LHCN-M2 (cell line): Measurements from ENCODE around the gene ITPKC. TPM values are rescaled to one million over a fixed set of nuclear protein-coding genes. Genes with fewer than 3 reads are reported as not detected.

Experiments
- DNase-seq: peaks from one replicate; pipeline ENCODE4 v3.0.0-alpha.2; 2012; ENCODE audit warnings: low read depth
- total RNA-seq: library from RNA; depleted of rRNA; stranded (reverse); fragments of >200 nt; gene quantifications from 2 replicates; pipeline ENCODE4 v1.2.3, GENCODE V29; 2014

Gene ITPKC
- total RNA-seq, 1 experiment from 2014 or later = 11.1 TPM

DNA sequence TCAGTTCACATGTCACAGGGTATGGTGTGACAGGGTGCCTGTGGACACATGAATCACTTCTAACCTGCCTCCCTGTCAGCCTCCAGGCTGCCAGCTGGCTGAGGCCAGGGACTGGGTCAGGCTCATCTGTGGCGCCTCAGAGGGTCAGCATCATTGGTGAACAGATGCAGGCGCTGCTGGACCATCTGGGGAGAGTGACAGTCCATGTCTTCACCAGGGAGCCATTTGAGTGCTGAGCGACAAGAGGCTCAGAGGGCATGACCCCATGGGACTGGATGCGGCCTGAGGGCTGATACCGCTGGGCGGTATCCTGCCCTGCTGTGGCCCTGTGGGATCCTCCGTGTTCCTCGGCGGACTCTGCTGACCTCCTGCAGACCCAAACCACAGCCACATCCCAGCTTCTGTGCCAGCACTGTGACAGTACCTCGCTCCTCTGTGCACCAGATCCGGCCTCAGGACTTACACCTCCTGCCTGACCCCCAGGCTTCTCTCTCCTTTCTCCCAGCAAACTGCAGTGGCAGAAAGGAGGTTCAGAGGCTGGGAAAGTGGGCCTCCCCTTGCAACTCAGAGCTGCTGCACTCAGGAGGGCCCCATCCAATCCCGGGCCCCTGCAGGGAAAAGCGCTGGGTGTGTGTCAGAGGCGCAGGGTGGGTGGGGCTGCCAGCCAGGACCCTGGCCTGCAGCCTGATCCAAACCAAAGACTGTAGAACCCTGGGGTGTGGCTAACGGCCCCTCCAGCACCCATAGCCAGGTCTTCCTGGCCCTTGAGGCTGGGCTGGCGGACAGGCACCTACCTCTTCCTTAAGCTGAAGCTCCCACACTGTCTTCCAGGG lies 23.2 kb downstream of the ITPKC start:
- no peak for DNase-seq

DNA sequence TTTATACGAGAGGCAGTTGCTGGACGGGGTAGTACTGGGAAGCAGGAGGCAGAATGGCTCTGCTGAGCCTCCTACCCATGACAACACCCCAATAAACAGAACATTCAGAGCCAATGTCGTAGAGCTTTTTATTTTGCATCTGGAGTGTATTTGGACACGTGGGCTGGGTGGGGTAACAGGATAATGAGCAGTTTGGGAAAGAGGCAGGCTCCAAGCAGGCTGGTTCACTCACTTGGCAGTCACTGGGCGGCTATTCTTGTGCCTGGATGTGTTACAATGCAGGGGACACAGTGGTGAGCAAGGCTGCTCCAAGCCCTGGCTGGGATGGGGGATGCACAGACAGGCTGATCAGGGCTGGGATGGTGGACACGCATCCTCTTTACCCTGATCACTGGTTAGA lies 23.8 kb downstream of the ITPKC start:
- no peak for DNase-seq

DNA sequence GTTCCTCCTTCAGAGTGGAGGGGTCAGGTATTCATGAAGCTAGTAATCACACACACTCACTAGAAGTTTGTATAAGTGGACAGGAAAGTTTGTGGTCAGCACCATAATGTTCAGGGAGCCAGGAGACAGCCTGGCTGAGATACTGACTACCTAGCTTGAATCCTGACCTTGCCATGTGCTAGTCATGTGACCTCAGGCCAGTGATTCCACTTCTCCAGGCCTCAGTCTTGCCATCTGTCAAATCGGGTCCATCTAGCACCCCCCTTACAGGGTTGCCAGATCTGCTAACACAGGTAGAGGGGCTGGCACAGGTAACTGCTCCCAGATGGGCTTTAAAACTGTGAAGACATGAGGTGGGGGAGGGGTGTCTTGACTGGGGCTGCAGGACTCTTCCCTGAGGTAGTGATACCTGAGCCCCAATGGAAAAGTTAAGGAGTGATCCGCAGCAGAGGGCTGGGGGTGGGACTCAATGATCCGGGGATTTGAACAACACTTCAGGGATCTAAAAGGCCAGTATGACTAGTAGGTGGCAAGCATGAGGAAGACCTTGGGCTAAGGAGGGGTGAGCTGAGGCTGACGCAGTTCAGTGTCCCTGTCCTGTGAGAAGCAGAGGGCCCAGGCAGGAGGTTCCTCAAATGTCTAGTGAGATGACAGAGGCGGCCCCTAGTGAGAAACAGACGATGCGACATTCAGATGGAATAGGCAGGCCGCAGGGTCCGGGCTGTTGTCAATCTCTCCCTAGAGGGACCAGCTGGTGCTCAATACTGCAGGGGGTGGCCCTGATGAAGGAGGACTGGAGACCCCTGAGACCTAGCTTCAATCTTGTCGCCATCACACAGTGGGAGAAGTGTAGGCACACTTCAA lies 24.8 kb downstream of the ITPKC start:
- no peak for DNase-seq

DNA sequence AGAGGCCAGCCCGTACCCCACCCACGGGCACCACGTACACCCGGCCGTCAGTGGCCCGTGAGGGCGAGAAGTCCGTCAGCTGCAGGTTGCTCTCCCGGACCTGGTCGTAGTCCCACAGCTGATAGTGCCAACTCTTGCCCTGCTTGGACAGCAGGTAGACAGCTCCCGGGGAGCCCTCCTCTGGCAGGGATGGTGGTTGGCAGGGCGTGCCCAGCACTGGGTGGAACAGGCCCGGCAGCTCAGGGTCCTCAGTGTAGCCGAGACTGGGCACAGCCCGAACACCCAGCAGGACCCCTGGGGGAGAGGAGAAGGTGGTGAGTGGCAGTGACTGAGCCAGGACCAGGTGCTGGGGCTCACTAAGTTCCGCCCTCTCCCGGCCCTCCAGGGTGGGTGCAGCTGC lies 25.6 kb downstream of the ITPKC start:
- DNase-seq = no peak

DNA sequence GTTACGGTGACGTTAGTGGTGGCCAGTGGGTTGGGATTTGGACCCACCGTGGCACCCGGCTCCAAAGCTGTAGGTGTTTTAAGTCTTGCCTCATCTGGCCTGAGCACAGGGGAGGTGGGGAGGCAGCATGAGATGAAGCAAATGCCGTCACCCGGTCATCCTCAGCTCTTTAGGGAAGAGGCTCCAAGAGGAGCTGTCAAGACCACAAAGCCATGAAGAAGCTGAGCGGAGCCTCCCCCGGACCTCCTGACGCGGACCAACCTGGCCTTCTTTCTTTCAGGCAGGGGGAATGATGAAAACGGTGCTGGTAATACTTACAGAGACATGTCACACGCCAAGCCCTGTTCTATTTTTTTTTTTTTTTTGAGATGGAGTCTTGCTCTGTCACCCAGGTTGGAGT lies 26.0 kb downstream of the ITPKC start:
- no peak for DNase-seq

DNA sequence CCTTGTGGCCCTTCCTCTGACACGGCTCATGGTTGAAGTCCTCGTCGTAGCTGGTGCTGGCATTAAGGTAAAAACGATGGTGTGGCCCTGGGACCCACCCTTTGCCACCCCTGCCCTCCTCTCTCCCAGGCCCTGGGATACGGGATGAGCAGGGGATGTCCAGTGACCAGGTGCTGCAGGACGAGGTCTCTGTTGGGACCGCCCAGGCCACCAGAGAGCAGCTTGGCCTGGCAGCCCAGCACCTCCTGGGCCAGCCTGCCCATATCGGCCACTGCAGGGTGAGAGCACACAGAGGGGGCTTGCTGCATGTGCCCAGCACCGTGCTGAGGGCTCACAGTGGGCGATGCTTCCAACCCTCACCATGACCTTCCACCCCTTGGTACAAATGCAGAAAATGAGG lies 27.0 kb downstream of the ITPKC start:
- DNase-seq = no peak

DNA sequence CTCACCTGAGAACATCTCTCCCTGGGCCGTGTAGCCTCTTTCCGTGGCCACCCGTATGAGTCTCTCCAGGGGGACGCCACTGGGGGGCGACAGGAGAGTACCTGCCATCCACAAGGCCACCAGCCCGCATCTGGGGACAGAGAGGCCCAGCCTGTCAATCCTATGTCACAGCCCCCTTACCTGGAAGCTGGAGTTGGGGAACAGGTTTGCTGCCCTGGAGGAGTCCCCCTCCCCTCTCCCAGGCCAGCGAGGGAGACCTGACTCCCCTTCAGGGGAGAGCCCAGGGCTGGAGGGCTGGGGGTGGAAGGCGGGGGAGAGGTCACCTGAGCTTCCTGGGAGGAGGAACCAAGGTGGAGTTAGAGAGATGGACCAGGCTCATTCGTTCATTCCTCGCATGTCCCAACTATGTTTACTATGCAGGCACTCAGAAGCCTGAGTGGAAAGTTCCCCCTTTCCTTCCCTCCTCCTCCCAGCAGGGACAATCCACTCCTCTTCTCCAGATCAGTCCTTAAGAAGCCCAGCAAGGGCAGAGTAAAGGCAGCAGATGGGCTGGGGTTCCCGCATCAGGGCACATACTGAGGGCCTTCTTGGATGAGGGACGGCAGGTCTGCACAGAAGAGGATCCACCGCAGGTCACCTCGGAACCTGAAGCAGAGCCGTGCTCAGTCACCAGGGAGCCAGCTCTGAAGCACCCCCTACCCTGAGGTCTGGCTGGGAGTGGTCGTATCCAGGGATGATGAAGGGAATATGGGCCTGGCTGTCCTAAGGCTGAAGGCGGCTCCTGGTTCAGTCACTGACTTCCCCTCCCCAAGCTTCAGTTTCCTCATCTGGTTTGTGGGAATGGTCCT lies 27.9 kb downstream of the ITPKC start:
- no peak for DNase-seq

DNA sequence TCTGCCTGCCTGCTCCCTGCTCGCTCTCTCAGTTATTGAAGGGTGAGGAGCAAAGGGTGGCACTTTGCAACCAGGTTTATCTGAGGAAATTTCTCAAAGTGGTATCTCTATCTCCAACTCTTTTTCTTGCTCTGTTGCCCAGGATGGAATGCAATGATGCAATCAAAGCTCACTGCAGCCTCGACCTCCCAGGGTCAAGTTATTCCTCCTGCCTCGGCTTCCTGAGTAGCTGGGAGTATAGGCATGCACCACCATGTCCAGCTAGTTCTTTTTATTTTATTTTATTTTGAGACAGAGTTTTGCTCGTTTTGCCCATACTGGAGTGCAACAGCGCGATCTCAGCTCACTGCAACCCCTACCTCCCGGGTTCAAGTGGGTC lies 28.5 kb downstream of the ITPKC start:
- no peak for DNase-seq

DNA sequence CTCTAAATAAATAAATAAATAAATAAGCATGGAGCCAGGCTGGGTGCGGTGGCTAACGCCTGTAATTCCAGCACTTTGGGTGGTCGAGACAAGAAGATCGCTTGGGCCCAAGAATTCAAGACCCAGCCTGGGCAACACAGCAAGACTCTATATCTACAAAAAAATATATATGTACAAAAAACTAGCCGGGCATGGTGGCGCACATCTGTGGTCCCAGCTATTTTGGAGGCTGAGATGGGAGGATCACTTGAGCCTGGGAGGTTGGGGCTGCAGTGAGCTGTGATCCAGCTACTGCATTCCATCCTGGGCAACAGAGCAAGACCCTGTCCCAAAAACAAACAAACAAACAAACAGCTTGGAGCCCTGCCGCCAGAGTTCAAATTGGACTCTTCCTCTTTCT lies 30.6 kb downstream of the ITPKC start:
- DNase-seq = no peak

DNA sequence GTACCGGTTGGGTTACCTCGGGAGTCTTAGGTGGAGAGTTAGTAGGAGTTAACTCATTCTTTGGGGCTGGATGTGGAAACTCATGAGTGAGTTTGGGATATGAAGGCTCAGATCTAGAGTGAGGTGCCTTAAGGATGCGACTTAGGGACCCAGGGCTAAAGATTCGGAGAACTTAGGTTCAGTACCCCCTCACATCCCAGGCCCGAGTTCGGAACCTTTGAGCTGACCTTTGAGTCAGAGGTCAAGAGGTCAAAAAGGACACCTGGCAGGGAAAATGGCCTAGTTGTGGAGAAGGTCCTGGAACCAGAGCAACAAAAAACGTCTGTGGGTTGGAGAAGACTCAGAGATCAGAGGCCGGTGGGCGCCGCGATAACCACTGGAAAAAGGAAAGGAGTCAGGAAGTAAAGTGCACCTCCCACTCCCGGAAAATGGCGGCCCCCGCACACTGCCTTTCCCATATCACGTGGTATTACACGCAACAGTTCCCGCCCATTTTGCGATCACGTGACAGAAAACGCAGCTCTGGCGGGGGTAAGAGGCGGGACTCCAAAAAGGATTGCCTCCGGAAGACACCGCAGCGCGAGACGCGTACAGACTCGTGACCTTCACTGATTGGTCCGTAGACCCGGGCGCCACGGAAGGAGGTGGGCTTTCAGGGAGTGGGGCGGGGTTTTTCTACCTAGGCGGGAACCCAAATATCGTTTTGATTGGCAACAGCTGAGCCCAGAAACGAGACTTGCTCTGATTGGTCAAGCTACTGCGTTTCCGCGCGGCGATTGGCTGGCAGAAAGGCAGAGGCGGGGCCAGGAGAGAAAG lies 33.4 kb downstream of the ITPKC start, which contains the start of gene ACTMAP:
Gene ACTMAP, minus strand, starts transcription at position 420 of the 816 bp plus-strand sequence. CDS start 674 bp downstream, outside the sequence.
- DNase-seq = peak; percentile 100

DNA sequence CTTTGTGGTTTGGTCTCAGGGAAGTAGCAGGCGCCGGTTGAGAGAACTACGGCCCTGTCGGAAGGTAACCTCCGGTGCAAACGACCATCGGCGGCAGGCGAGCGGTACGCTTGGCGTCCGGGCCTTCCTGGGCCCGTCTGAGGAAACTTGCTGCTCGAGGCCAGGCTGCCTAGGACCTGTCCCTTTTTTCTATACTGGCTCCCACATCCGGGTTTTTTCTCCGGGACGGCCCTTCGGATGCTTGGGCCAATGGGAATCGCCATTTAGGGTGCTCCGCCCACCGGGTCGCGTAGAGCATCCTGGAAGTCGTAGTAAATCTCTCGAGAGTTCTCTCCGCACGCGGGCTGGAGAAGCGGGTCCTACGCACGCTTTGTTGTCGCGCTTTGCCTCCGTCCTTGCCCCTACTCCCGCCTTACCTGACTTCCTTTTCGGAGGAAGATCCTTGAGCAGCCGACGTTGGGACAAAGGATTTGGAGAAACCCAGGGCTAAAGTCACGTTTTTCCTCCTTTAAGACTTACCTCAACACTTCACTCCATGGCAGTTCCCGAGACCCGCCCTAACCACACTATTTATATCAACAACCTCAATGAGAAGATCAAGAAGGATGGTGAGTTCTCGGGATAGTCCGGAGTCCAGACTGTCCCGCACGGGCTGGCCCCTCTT lies 34.1 kb downstream of the ITPKC start, which contains the start of gene SNRPA:
Gene SNRPA, plus strand, starts transcription at position 330 of the 664 bp plus-strand sequence. Its CDS starts 206 bp downstream, at position 536.
- DNase-seq = peak; percentile 98

DNA sequence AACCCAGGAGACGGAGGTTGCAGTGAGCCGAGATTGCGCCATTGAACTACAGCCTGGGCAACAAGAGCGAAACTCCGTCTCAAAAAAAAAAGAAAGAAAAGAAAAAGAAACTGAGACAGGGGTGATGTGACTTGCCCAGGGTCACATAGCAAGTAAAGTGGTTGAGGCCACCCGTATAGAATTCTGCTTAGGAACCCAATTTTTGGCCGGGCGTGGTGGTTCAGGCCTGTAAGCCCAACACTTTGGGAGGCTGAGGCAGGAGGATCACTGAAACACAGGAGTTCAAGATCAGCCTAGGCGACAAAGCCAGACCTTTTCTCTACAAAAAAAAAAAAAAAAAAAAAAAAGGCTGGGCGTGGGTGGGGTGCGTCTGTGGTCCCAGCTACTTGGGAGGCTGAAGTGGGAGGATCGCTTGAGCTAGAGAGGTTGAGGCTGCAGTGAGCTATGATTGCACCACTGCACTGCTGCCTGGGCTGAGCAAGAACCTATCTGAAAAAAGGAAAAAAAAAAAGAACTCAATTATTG lies 35.4 kb downstream of the ITPKC start:
- DNase-seq = no peak

DNA sequence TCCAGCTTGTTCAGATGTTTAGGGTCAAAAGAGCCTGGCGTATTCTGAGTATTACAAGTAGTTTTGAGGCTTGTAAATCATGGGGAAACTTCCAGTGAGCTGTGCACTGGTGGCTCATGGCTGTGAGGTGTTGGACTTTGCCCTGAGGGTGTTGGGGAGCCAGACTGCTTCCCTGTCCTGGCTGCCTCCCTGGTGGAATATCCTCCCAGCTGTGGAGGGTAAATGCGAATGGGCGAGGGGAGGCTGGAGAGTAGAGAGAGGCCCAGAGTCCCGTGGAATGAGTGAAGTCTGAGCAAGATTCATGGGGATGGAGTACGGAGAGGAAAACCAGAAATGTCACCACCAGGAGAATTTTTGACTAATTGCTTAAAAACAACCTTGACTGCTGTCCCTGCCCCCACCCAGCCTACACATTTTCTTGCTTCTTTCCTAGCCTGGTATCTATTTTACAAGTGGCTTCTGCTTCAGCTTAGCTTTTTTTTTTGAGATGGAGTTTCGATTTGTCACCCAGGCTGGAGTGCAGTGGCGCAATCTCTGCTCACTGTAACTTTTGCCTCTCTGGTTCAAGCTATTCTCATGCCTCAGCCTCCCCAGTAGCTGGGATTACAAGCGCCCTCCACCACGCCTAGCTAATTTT lies 37.8 kb downstream of the ITPKC start:
- no peak for DNase-seq

DNA sequence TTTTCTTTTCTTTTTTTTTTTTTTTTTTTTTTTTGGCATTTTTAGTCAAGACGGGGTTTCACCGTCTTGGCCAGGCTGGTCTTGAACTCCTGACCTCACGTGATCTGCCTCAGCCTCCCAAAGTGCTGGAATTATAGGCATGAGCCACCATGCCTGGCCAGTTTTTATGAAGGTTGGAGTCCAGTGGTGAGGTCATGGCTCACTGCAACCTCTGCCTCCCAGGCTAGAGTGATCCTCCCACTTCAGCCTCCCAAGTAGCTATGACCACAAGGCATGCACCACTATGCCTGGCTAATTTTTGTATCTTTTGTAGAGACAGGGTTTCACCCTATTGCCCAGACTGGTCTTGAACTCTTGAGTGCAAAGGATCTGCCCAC lies 38.3 kb downstream of the ITPKC start:
- no peak for DNase-seq

DNA sequence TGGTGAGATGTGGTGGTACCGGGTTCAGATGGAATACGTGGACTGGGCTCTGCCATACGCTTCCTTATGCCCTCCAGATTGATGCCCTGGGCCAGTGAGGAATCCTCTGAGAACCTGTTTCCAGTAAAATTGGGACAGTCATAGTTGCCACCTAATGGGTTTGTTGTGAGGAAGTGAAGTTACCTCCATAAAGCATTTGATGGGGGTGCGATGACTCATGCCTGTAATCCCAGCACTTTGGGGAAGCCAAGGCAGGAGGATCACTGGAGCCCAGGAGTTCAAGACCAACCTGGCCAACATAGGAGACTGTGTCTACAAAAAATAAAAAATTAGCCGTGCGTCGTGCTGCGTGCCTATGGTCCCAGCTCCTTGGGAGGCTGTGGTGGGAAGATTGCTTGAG lies 38.9 kb downstream of the ITPKC start:
- no peak for DNase-seq

DNA sequence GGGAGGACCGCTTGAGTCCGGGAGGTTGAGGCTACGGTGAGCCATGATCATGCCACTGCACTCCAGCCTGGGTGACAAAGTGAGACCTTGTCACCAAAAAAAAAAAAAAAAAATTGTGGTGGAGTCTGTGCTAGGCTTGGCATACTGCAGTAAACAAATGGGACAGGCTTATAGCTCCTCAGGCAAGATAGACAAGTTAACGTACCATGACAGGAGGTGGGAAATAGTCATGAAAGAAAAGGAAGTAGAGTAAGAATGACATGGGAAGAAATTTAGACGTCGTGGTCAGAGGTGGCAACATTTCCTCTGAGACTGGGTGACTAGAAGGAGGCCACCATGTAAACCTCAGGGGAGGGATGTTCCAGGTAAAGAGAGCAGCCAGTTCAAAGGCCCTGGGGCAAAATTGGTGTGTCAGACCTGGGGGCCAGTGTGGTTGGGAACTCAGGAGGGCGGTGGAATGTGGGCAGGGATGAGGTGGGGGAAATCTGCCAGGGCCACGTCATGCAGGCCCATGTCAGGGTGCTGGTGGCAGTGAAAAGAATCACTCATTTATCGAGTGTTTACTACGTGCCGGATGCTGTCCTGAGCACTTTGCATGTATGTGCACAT lies 39.7 kb downstream of the ITPKC start:
- DNase-seq = no peak

DNA sequence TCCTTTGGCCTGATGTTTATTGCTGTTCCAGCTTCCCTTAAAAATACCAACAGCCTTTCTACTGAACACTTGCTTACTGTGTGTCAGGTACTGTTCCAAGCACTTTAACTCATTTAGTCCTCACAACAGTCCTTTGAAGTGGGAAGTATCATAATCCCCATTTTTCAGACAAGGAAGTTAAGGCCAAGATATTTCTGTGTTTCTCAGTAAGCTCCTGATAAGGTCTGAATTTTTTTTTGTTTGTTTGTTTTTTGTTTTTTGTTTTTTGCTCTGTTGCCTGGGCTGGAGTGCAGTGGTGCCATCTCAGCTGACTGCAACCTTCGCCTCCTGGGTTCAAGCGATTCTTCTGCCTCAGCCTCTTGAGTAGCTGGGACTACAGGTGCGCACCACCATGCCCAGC lies 41.6 kb downstream of the ITPKC start:
- DNase-seq = no peak

DNA sequence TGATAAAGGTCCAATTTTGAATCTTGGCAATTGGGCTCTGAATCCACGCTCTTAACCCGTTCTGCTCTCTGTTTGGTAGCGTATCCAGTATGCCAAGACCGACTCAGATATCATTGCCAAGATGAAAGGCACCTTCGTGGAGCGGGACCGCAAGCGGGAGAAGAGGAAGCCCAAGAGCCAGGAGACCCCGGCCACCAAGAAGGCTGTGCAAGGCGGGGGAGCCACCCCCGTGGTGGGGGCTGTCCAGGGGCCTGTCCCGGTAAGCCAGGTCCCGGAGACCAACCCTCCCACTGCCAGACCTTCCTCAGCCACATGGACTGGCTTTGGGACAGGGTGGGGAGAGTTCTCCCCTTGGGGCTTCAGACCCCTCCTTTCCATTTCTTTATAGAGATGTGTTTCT lies 42.4 kb downstream of the ITPKC start:
- no peak for DNase-seq
